Endothelial cell of umbilical vein (primary cell): ENCODE data around the gene PRKD1. TPM values are rescaled to one million over a fixed set of nuclear protein-coding genes. Genes with fewer than 3 reads are reported as not detected.

Experiments
- BruUV-seq: library from RNA; stranded (reverse); fragments of 400-500 nt; replicated peaks from 2 replicates; lab custom pipeline; 2021; lab: Mats Ljungman, UMichigan
- CTCF ChIA-PET: fragments of 300-600, 350-600 bp; sonication (Branson Sonifier 250); formaldehyde crosslinking; loops from one replicate; lab custom pipeline; 2021; ENCODE audit warnings: antibody characterized with exemption, inconsistent platforms; lab: Charles Lee
- POLR2A ChIA-PET: fragments of 300-600, 350-600 bp; sonication (Branson Sonifier 250); formaldehyde crosslinking; loops from one replicate; lab custom pipeline; 2021; ENCODE audit warnings: antibody characterized with exemption, inconsistent platforms; lab: Charles Lee
- DNase-seq: peaks from one replicate; pipeline ENCODE4 v3.0.0-alpha.2; 2011; ENCODE audit warnings: low read depth, low spot score
- FAIRE-seq: peaks from 2 replicates; lab custom pipeline; 2011; peaks lifted over from hg19 to GRCh38; lab: Jason Lieb, UNC
- H2AFZ ChIP-seq: 2 replicates; pipeline ENCODE4 v1.6.0; 2012; ENCODE audit warnings: low read depth, low read length, control low read depth, inconsistent platforms
- H3K27ac ChIP-seq: 2 replicates; pipeline ENCODE4 v1.5.1; 2011; ENCODE audit warnings: low read depth, mild to moderate bottlenecking, control low read depth, low read length, moderate library complexity; ENCODE audit not compliant: insufficient read depth
- H3K27me3 ChIP-seq, 2 experiments: 2 replicates each; pipeline versions ENCODE4 v1.6.0 to v1.6.1; 2011; ENCODE audit warnings: low read length in 2 of 2, mixed read lengths in 1 of 2; ENCODE audit not compliant: control insufficient read depth in 2 of 2, insufficient read depth in 2 of 2
- H3K36me3 ChIP-seq, 2 experiments: 2 replicates in 1 of 2; 3 replicates in 1 of 2; pipeline ENCODE4 v1.5.1; 2011; ENCODE audit warnings: low read length in 2 of 2, mild to moderate bottlenecking in 1 of 2, moderate library complexity in 1 of 2; ENCODE audit not compliant: control insufficient read depth in 2 of 2, insufficient read depth in 2 of 2; ENCODE audit errors: extremely low read depth in 1 of 2
- H3K4me1 ChIP-seq: 3 replicates; pipeline ENCODE4 v1.5.1; 2011; ENCODE audit warnings: mild to moderate bottlenecking, low read length; ENCODE audit not compliant: control insufficient read depth, insufficient read depth; ENCODE audit errors: extremely low read depth
- H3K4me2 ChIP-seq: 2 replicates; pipeline ENCODE4 v1.6.1; 2011; ENCODE audit warnings: low read length, control low read depth, mixed read lengths; ENCODE audit not compliant: insufficient read depth
- H3K4me3 ChIP-seq, 3 experiments: fragments of 200-600 bp in 1 of 3; sonication (generic), shearing (Covaris generic) in 1 of 3; replicated peaks in 1 of 3; 2 replicates each; pipeline ENCODE4 v1.5.1; 2011 to 2016; ENCODE audit warnings: control low read depth in 3 of 3, low read length in 3 of 3, mild to moderate bottlenecking in 2 of 3, inconsistent platforms in 1 of 3, low read depth in 1 of 3, moderate library complexity in 1 of 3; ENCODE audit not compliant: insufficient read depth in 1 of 3
- H3K79me2 ChIP-seq: 2 replicates; pipeline ENCODE4 v1.6.0; 2012; ENCODE audit warnings: low read length, inconsistent platforms; ENCODE audit not compliant: control insufficient read depth, insufficient read depth
- H3K9ac ChIP-seq: replicated peaks from 2 replicates; pipeline ENCODE3; 2011; ENCODE audit warnings: low read length, control low read depth; ENCODE audit not compliant: insufficient read depth; ENCODE audit errors: extremely low read depth
- H3K9me1 ChIP-seq: replicated peaks from 3 replicates; pipeline ENCODE4 v1.6.0; 2011; ENCODE audit warnings: mild to moderate bottlenecking, low read length; ENCODE audit not compliant: control insufficient read depth, insufficient read depth; ENCODE audit errors: extremely low read depth
- H3K9me3 ChIP-seq: replicated peaks from 2 replicates; pipeline ENCODE4 v1.5.1; 2012; ENCODE audit warnings: low read length, inconsistent platforms; ENCODE audit not compliant: control insufficient read depth, insufficient read depth
- H4K20me1 ChIP-seq: replicated peaks from 2 replicates; pipeline ENCODE3; 2011; ENCODE audit warnings: mild to moderate bottlenecking, low read length; ENCODE audit not compliant: control insufficient read depth, insufficient read depth; ENCODE audit errors: extremely low read depth
- CTCF ChIP-seq, 2 donors: IDR thresholded peaks; 1 replicate in 1 of 2; 2 replicates in 1 of 2; pipeline ENCODE4 v1.5.1; 2011; ENCODE audit warnings: low read length in 2 of 2, mild to moderate bottlenecking in 2 of 2, moderate library complexity in 2 of 2, control low read depth in 1 of 2, inconsistent platforms in 1 of 2, low read depth in 1 of 2; ENCODE audit not compliant: insufficient read depth in 1 of 2; ENCODE audit errors: extremely low read depth in 1 of 2
- EZH2 ChIP-seq: IDR thresholded peaks from 2 replicates; pipeline ENCODE4 v1.6.1; 2012; ENCODE audit warnings: borderline replicate concordance, low read depth, mild to moderate bottlenecking, moderate library complexity, low read length, inconsistent platforms; ENCODE audit not compliant: severe bottlenecking
- FOS ChIP-seq: IDR thresholded peaks from 2 replicates; pipeline ENCODE4 v1.6.1; 2011; ENCODE audit warnings: mild to moderate bottlenecking, low read length, moderate library complexity, borderline replicate concordance; ENCODE audit not compliant: insufficient read depth
- GATA2 ChIP-seq: IDR thresholded peaks from 2 replicates; pipeline ENCODE4 v1.7.0; 2011; ENCODE audit warnings: low read depth, mild to moderate bottlenecking, moderate library complexity, mixed read lengths, low read length; ENCODE audit not compliant: insufficient read length, insufficient read depth
- JUN ChIP-seq: IDR thresholded peaks from 2 replicates; pipeline ENCODE4 v1.6.1; 2011; ENCODE audit warnings: borderline replicate concordance, low read depth; ENCODE audit not compliant: insufficient read length, insufficient read depth
- MAX ChIP-seq: IDR thresholded peaks from 2 replicates; pipeline ENCODE4 v1.6.1; 2011; ENCODE audit not compliant: insufficient read depth, insufficient read length
- MYC ChIP-seq: IDR thresholded peaks from one replicate; pipeline ENCODE4 v1.6.1; 2011; ENCODE audit warnings: mild to moderate bottlenecking, low read depth, low read length
- POLR2A ChIP-seq: IDR thresholded peaks from 2 replicates; pipeline ENCODE4 v1.6.1; 2012; ENCODE audit warnings: low read depth, mild to moderate bottlenecking, control low read depth, low read length
- POLR2AphosphoS5 ChIP-seq: IDR thresholded peaks from 2 replicates; pipeline ENCODE4 v1.6.1; 2012; ENCODE audit warnings: low read depth, mild to moderate bottlenecking, control low read depth, low read length, moderate library complexity; ENCODE audit not compliant: insufficient read depth
- dilution Hi-C: fragments of 300-500 bp; cut with MboI; formaldehyde crosslinking; loops from one replicate; pipeline ENCODE4 v1.15.0; 2019; ENCODE audit warnings: low sequenced_read_pairs; ENCODE audit not compliant: extremely low pct_ligation_motif_present
- intact Hi-C: fragments of 100-400 bp; cut with micrococcal nuclease; formaldehyde crosslinking; loops from one replicate; pipeline ENCODE4 v1.10.0; 2022
- polyA plus RNA-seq, 4 experiments: library from polyadenylated mRNA; depleted of rRNA in 3 of 4; stranded (reverse) in 3 of 4; unstranded in 1 of 4; fragments of >200 nt; gene quantifications; 2 replicates each; pipeline versions ENCODE4 v1.2.1 to v1.2.3, GENCODE V29; 2011 to 2012; ENCODE audit warnings: missing spikeins in 1 of 4
- total RNA-seq: library from RNA; stranded (reverse); gene quantifications from 2 replicates; pipeline ENCODE4 v1.2.3, GENCODE V29; 2021

Gene PRKD1
- total and polyA plus RNA-seq, 2 donors (not counting 3 experiments of a cell fraction or from before 2014, with no cell fraction given): 3.9 to 10.9 TPM

GRCh38 chr14:29800961-29801360, 126.7 kb downstream of the PRKD1 start:
- dilution Hi-C loops: no loop called here
- H3K4me2 ChIP-seq: no peak overlapping the region

More at GRCh38 chr14:29800961-29801360, 126.7 kb downstream of the PRKD1 start:
- Histone ChIP-seq H3K9me1 (no peaks in the 10 kb centered on the region), H3K9me3 (no peaks in the 10 kb centered on the region), H3K36me3 (no peaks in the 10 kb centered on the region), H3K9ac (no peak overlapping the region), H3K27me3 (no peaks in the 10 kb centered on the region), H4K20me1 (no peaks in the 10 kb centered on the region), H3K27ac (no peak overlapping the region), H3K4me1 (no peaks in the 10 kb centered on the region), H2AFZ (no peak overlapping the region), H3K79me2 (no peaks in the 10 kb centered on the region), H3K4me3 (no peak overlapping the region)
- ChIA-PET POLR2A (no interaction called here), CTCF (interaction anchor here (0.7 kb wide), 1 partner anchor 124 kb away, joined by 3 read pairs; no protein-coding TSS in a partner anchor)
- intact Hi-C loops: no loop called here
- BruUV-seq: no TSS peak
- TF ChIP-seq EZH2: no peak
- TF ChIP-seq JUN: no peak
- no peak for TF ChIP-seq CTCF (IDR thresholded peaks at IDR 0.05; ENCODE audit: extremely low read depth in 1 of 2, insufficient read depth in 1 of 2, low read depth in 1 of 2, low read length in 2 of 2)
- no peak for TF ChIP-seq GATA2
- no peak for TF ChIP-seq POLR2A
- TF ChIP-seq FOS: no peak
- no peak for TF ChIP-seq POLR2AphosphoS5
- no peak for TF ChIP-seq MAX
- TF ChIP-seq MYC: no peak
- DNase-seq (no peak), FAIRE-seq (no peak)
